ENCODE results near the gene STK33. TPM values are rescaled to one million over a fixed set of nuclear protein-coding genes. Genes with fewer than 3 reads are reported as not detected.

Gene STK33
- total and polyA plus RNA-seq, 4 donors: 0.10 to 3.8 (median 1.6) TPM

GRCh38 chr11:8543278-8543677 is 50.8 kb downstream of the STK33 start:
- intact Hi-C loops (cut with DNase I): no loop called here
- H3K4me1 ChIP-seq (ENCODE audit: control insufficient read depth in 1 of 2, insufficient read depth in 2 of 2, low read length in 2 of 2): no peaks in the 10 kb centered on the region
- no peaks in the 10 kb centered on the region for H3K36me3 ChIP-seq (ENCODE audit: control insufficient read depth in 1 of 2, insufficient read depth in 2 of 2, low read length in 1 of 2)
- WGBS, 2 donors: 31 to 38% methylated on average over 1 of the region's 1 CpG
- no peak overlapping the region for H3K27ac ChIP-seq (ENCODE audit: low read depth in 1 of 2, low read length in 2 of 2)
- H3K9me3 ChIP-seq (ENCODE audit: control insufficient read depth, low read length): no peaks in the 10 kb centered on the region
- ATAC-seq (ENCODE audit: low FRiP score) (no peak), DNase-seq (no peak)
- no peak overlapping the region for H3K4me3 ChIP-seq (ENCODE audit: low read length in 2 of 2)
- peaks cover 0 to 3% of the 10 kb centered on the region in 2 donors for H3K27me3 ChIP-seq (ENCODE audit: control insufficient read depth in 1 of 2, insufficient read depth in 2 of 2, low read length in 1 of 2)

GRCh38 chr11:8541448-8541847 is 52.6 kb downstream of the STK33 start:
- Histone ChIP-seq H3K9me3 (ENCODE audit: control insufficient read depth, low read length) (no peaks in the 10 kb centered on the region), H3K27me3 (ENCODE audit: control insufficient read depth in 1 of 2, insufficient read depth in 2 of 2, low read length in 1 of 2) (peaks cover 0 to 3% of the 10 kb centered on the region in 2 donors), H3K4me3 (ENCODE audit: low read length in 2 of 2) (no peak overlapping the region), H3K36me3 (ENCODE audit: control insufficient read depth in 1 of 2, insufficient read depth in 2 of 2, low read length in 1 of 2) (no peaks in the 10 kb centered on the region), H3K4me1 (ENCODE audit: control insufficient read depth in 1 of 2, insufficient read depth in 2 of 2, low read length in 2 of 2) (no peaks in the 10 kb centered on the region), H3K27ac (ENCODE audit: low read depth in 1 of 2, low read length in 2 of 2) (no peak overlapping the region)
- intact Hi-C loops (cut with DNase I): no loop called here
- 3 to 9% methylated on average over 1 of the region's 1 CpG for WGBS, 2 donors
- DNase-seq: no peak
- ATAC-seq (ENCODE audit: low FRiP score): no peak

- Histone ChIP-seq H3K4me1 (ENCODE audit: control insufficient read depth in 1 of 2, insufficient read depth in 2 of 2, low read length in 2 of 2) (no peaks in the 10 kb centered on the region), H3K27ac (ENCODE audit: low read depth in 1 of 2, low read length in 2 of 2) (no peak overlapping the region), H3K36me3 (ENCODE audit: control insufficient read depth in 1 of 2, insufficient read depth in 2 of 2, low read length in 1 of 2) (no peaks in the 10 kb centered on the region), H3K9me3 (ENCODE audit: control insufficient read depth, low read length) (no peaks in the 10 kb centered on the region), H3K4me3 (ENCODE audit: low read length in 2 of 2) (no peak overlapping the region), H3K27me3 (ENCODE audit: control insufficient read depth in 1 of 2, insufficient read depth in 2 of 2, low read length in 1 of 2) (no peaks in the 10 kb centered on the region)
- intact Hi-C loops (cut with DNase I): no loop called here
- DNase-seq: no peak
- 86% methylated on average over 4 of the region's 4 CpGs for WGBS, 2 donors
- no peak for ATAC-seq (ENCODE audit: low FRiP score)
These were observed 60.7 kb downstream of the STK33 start for GRCh38 chr11:8533332-8533731.

- H3K36me3 ChIP-seq (ENCODE audit: control insufficient read depth in 1 of 2, insufficient read depth in 2 of 2, low read length in 1 of 2): no peaks in the 10 kb centered on the region
- H3K9me3 ChIP-seq (ENCODE audit: control insufficient read depth, low read length): no peaks in the 10 kb centered on the region
- ATAC-seq (ENCODE audit: low FRiP score): no peak
- H3K27me3 ChIP-seq (ENCODE audit: control insufficient read depth in 1 of 2, insufficient read depth in 2 of 2, low read length in 1 of 2): no peaks in the 10 kb centered on the region
- 78 to 81% methylated on average over 2 of the region's 2 CpGs for WGBS, 2 donors
- no peaks in the 10 kb centered on the region for H3K4me1 ChIP-seq (ENCODE audit: control insufficient read depth in 1 of 2, insufficient read depth in 2 of 2, low read length in 2 of 2)
- H3K27ac ChIP-seq (ENCODE audit: low read depth in 1 of 2, low read length in 2 of 2): no peak overlapping the region
- DNase-seq: no peak
- H3K4me3 ChIP-seq (ENCODE audit: low read length in 2 of 2): no peak overlapping the region
- intact Hi-C loops (cut with DNase I): no loop called here
These were observed 61.6 kb downstream of the STK33 start for GRCh38 chr11:8532475-8532874.

GRCh38 chr11:8531982-8532381 is 62.0 kb downstream of the STK33 start:
- DNase-seq (no peak), ATAC-seq (ENCODE audit: low FRiP score) (no peak)
- WGBS, 2 donors: 90 to 91% methylated on average over 2 of the region's 2 CpGs
- intact Hi-C loops (cut with DNase I): no loop called here
- Histone ChIP-seq H3K9me3 (ENCODE audit: control insufficient read depth, low read length) (no peaks in the 10 kb centered on the region), H3K4me1 (ENCODE audit: control insufficient read depth in 1 of 2, insufficient read depth in 2 of 2, low read length in 2 of 2) (no peaks in the 10 kb centered on the region), H3K4me3 (ENCODE audit: low read length in 2 of 2) (no peak overlapping the region), H3K36me3 (ENCODE audit: control insufficient read depth in 1 of 2, insufficient read depth in 2 of 2, low read length in 1 of 2) (no peaks in the 10 kb centered on the region), H3K27me3 (ENCODE audit: control insufficient read depth in 1 of 2, insufficient read depth in 2 of 2, low read length in 1 of 2) (no peaks in the 10 kb centered on the region), H3K27ac (ENCODE audit: low read depth in 1 of 2, low read length in 2 of 2) (no peak overlapping the region)

- intact Hi-C loops (cut with DNase I): no loop called here
- Histone ChIP-seq H3K27ac (ENCODE audit: low read depth in 1 of 2, low read length in 2 of 2) (no peak overlapping the region), H3K4me1 (ENCODE audit: control insufficient read depth in 1 of 2, insufficient read depth in 2 of 2, low read length in 2 of 2) (no peaks in the 10 kb centered on the region), H3K4me3 (ENCODE audit: low read length in 2 of 2) (no peak overlapping the region), H3K27me3 (ENCODE audit: control insufficient read depth in 1 of 2, insufficient read depth in 2 of 2, low read length in 1 of 2) (no peaks in the 10 kb centered on the region), H3K36me3 (ENCODE audit: control insufficient read depth in 1 of 2, insufficient read depth in 2 of 2, low read length in 1 of 2) (no peaks in the 10 kb centered on the region), H3K9me3 (ENCODE audit: control insufficient read depth, low read length) (no peaks in the 10 kb centered on the region)
- ATAC-seq (ENCODE audit: low FRiP score): no peak
- 76 to 77% methylated on average over 4 of the region's 4 CpGs for WGBS, 2 donors
- no peak for DNase-seq
These were observed 62.7 kb downstream of the STK33 start for GRCh38 chr11:8531312-8531711.

GRCh38 chr11:8527939-8528338 is 66.1 kb downstream of the STK33 start:
- WGBS, 2 donors: 68 to 79% methylated on average over 3 of the region's 3 CpGs
- Histone ChIP-seq H3K9me3 (ENCODE audit: control insufficient read depth, low read length) (no peaks in the 10 kb centered on the region), H3K36me3 (ENCODE audit: control insufficient read depth in 1 of 2, insufficient read depth in 2 of 2, low read length in 1 of 2) (no peaks in the 10 kb centered on the region), H3K27ac (ENCODE audit: low read depth in 1 of 2, low read length in 2 of 2) (no peak overlapping the region), H3K4me1 (ENCODE audit: control insufficient read depth in 1 of 2, insufficient read depth in 2 of 2, low read length in 2 of 2) (no peaks in the 10 kb centered on the region), H3K4me3 (ENCODE audit: low read length in 2 of 2) (no peak overlapping the region), H3K27me3 (ENCODE audit: control insufficient read depth in 1 of 2, insufficient read depth in 2 of 2, low read length in 1 of 2) (no peaks in the 10 kb centered on the region)
- ATAC-seq (ENCODE audit: low FRiP score) (no peak), DNase-seq (no peak)
- intact Hi-C loops (cut with DNase I): no loop called here

GRCh38 chr11:8523396-8523795 is 70.6 kb downstream of the STK33 start:
- H3K27ac ChIP-seq (ENCODE audit: low read depth in 1 of 2, low read length in 2 of 2): no peak overlapping the region
- intact Hi-C loops (cut with DNase I): no loop called here
- H3K4me3 ChIP-seq (ENCODE audit: low read length in 2 of 2): no peak overlapping the region
- no peaks in the 10 kb centered on the region for H3K36me3 ChIP-seq (ENCODE audit: control insufficient read depth in 1 of 2, insufficient read depth in 2 of 2, low read length in 1 of 2)
- ATAC-seq (ENCODE audit: low FRiP score): no peak
- H3K27me3 ChIP-seq (ENCODE audit: control insufficient read depth in 1 of 2, insufficient read depth in 2 of 2, low read length in 1 of 2): no peaks in the 10 kb centered on the region
- no peak for DNase-seq
- H3K9me3 ChIP-seq (ENCODE audit: control insufficient read depth, low read length): no peaks in the 10 kb centered on the region
- 95 to 99% methylated on average over 27 to 34 of the region's 34 CpGs for WGBS, 2 donors
- no peaks in the 10 kb centered on the region for H3K4me1 ChIP-seq (ENCODE audit: control insufficient read depth in 1 of 2, insufficient read depth in 2 of 2, low read length in 2 of 2)

GRCh38 chr11:8512547-8512946 is 81.5 kb downstream of the STK33 start:
- H3K4me1 ChIP-seq (ENCODE audit: control insufficient read depth in 1 of 2, insufficient read depth in 2 of 2, low read length in 2 of 2): no peaks in the 10 kb centered on the region
- no peak for DNase-seq
- H3K4me3 ChIP-seq (ENCODE audit: low read length in 2 of 2): peak overlapping the region in 1 of 2 donors; percentile 18
- no peak for ATAC-seq (ENCODE audit: low FRiP score)
- 68 to 89% methylated on average over 2 of the region's 2 CpGs for WGBS, 2 donors
- H3K27me3 ChIP-seq (ENCODE audit: control insufficient read depth in 1 of 2, insufficient read depth in 2 of 2, low read length in 1 of 2): no peaks in the 10 kb centered on the region
- peaks cover 4% of the 10 kb centered on the region for H3K9me3 ChIP-seq (ENCODE audit: control insufficient read depth, low read length)
- H3K36me3 ChIP-seq (ENCODE audit: control insufficient read depth in 1 of 2, insufficient read depth in 2 of 2, low read length in 1 of 2): no peaks in the 10 kb centered on the region
- H3K27ac ChIP-seq (ENCODE audit: low read depth in 1 of 2, low read length in 2 of 2): no peak overlapping the region
- intact Hi-C loops (cut with DNase I): no loop called here

Data from aorta (tissue), 5 donors.